ENCODE data around the gene GUSB.

The GUSB gene

GRCh38 chr7:65927489-65928448 lies 54.2 kb downstream of the GUSB start:
- no peak for DNase-seq

- no peak for DNase-seq
These were observed 55.4 kb downstream of the GUSB start for GRCh38 chr7:65926588-65926987.

- DNase-seq = no peak
These were observed 57.0 kb downstream of the GUSB start for GRCh38 chr7:65925040-65925439.

GRCh38 chr7:65924193-65924592 lies 57.8 kb downstream of the GUSB start:
- DNase-seq = no peak

GRCh38 chr7:65923316-65923715 lies 58.7 kb downstream of the GUSB start:
- no peak for DNase-seq

- DNase-seq = no peak
These were observed 65.9 kb downstream of the GUSB start for GRCh38 chr7:65915921-65916657.

GRCh38 chr7:65912237-65912636 lies 69.8 kb downstream of the GUSB start:
- no peak for DNase-seq
